NCI-H226 (cell line): Measurements from ENCODE around the gene CLDN9.
A peak's percentile ranks its signal among the peaks of the same experiment; 100 is the strongest.
"Not testable (repeated sequence)": the region's sequence is repeated elsewhere in the genome, so short reads cannot be mapped to it uniquely, and the experiment has no call there.

ENCODE experiments used
- DNase-seq: peaks from one replicate; pipeline ENCODE4 v3.0.0-alpha.2; 2015

Gene CLDN9

DNA sequence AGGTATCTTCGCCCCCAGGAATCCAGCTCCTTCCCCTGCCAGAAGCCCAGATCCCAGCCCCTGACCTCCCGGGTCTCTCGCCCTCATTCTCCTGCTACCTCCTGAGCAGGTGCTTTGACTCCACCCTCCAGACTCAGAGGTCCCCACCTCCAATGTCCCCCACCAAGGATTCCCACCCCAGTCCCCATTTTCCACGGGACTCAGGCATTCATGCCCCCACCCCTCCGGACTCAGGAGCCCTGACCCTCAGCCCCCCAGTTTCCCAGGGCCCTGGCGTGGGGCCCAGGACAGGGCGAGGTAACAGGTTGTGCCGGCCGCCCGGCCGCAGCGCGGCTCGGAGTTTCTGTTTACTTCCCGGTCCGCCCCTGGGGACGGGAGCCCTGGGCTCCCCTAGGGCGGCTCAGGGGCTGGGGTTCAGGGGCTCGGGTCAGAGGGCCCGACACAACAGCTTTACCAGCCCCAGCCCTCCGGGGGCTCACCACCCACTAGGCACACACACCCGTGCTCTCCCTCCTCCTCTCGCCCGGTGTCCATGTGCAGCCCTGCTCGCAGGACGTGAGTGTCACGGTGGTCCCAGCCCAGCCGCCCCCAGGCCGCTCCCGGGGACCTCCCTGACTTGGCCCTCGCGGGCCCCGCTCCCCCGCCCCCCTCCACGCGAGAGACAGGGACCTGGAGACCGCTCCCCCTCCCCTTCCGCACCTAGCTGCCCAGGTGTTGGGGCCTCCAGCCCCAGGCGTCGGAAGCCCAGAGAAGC lies 23.4 kb downstream of the CLDN9 start:
- DNase-seq, result no peak

DNA sequence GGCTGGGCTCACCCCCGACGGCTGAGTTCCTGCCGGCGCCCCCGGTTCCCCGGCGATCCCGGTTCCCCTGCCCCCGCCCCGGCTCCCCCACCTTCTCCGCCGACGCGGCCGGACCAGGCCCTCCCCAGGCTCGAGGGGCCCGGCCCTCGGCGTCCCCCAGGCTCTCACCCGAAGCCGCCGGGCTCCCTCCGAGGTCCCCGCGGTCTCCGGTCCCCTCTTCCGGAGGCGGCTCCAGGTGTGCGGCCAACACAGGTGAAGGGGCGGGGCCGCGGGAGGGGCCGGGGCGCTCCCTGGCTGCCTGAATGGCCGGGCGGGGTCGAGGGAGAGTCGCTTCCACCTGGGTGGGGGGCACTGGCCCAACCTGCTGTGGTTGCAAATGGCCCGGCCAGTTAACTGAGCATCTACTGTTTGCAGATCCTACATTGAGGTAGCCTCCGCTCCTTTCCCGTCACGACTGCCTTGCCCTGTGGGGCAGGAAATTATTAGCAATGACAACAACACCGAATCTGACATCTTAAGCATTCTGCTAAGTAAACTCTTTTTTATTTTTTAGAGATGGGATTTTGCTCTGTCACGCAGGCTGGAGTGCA lies 24.1 kb downstream of the CLDN9 start, which contains the start of gene BICDL2:
TSS of gene BICDL2 (minus strand) at position 219 of the 590 bp plus-strand sequence. CDS start 1,448 bp downstream, outside the sequence.
- DNase-seq, result peak; percentile 1

DNA sequence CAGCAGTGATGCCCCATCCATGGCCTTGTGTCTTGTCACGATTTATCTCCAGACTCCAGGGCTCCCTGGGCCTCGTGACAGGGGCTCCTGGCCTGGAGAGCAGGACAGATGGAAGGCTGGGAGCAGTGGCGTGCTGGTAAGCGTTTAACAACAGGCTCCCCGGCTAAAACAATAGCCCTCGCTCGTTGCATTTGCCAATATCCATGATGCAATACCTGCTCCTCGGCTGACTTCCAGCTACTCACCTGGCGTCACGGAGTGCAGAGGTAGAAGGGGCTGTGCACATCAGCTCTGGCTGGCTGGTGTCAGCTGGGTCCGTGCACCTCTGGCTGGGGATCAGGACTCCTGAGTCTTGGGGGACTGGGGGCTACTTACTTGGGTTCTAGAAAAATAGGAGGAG lies 25.5 kb downstream of the CLDN9 start:
- DNase-seq, result no peak

DNA sequence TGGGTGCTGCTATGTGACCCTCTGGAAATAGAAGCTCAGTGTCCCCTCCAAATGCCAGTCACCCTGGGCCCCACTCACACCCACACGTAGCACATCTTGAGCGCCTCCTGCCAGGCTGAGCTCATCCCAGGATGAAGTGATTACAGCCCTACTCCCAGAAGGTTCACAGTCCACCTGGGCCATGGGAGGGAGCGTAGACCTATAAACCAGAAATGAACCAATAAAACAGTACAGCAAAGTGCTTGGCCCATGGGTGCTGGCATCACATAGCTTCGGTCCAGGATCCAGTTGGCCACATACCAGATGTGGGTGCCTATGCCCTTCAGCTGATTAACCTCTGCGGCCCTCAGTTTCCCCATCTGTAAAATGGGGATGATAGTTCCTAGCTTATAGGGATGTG lies 26.2 kb downstream of the CLDN9 start:
- no peak for DNase-seq

DNA sequence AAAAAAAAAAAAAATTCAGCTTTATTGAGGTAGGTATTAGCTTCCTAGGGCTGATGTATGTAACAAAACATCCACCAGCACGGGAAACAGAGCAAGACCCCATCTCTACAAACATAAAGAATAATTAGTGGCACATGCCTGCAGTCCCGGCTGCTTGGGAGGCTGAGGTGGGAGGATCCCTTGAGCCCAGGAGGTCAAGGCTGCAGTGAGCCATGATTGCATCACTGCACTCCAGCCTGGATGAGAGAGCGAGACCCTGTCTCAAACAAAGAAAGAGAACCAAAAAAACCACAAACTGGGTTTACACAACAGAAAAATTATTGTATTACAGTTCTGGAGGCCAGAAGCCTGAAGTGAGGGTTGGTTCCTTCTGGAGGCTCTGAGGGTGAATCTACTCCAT lies 29.7 kb downstream of the CLDN9 start:
- DNase-seq, result no peak

DNA sequence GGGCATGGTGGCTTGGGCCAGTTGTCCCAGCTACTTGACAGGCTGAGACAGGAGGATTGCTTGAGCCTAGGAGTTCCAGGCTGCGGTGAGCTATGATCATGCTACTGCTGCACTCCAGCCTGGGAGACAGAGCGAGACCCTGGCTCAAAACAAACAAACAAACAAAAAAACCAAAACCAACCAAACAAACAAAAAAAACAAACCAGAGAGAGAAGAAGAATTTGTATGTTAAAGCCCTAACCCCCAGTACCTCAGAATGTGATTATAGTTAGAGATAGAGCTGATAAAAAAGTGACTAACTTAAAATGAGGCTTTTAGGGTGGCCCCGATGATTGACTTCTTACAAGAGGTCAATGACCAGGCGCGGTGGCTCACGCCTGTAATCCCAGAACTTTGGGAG lies 32.0 kb downstream of the CLDN9 start:
- DNase-seq, result no peak

DNA sequence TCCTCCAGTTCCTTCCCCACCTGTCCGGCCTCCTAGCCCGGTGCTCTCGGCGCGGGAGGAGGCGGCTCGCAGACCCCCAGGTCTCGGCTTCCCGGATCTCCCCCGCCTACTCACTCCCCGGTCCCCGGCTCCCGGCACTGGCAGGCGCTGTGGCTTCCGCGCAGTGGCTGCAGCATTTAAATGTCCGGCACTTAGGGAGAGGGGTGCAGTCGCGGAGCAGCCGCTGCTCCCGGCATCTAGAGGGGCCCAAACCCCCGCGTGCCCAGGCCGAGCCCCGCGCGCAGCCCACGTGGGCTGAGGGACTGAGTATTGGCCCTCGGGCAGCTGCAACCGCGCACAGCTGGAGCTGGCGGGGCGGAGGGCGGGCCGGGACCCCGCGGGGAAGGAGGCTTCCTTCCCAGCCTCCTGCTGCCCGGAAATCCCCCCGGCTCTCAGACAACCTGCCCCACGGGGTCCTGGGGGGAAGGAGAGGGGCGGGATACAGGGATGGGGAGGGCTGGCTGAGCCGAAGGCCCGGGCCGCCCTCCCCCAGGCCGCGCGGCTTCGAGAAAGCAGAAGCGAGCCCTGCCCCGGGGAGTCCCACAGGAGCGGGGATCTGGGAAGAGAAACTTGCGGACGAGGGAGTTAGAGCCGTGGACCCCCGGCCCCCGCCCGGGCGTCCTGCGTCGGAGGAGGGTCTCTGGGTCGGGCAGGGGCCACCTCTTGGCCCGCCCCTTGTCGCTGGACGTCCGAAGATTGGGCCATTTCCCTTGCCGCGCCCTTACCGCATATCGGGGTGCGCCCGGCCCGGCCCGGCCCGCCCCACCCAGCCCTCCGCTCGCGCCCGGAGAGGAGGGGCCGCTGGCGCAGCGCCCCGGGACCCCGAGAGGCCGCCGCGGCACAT lies 33.3 kb downstream of the CLDN9 start, which contains the start of gene MMP25:
TSS of gene MMP25 (plus strand) at position 804 of the 883 bp plus-strand sequence. CDS start 357 bp downstream, outside the sequence.
- peak; percentile 1 for DNase-seq

DNA sequence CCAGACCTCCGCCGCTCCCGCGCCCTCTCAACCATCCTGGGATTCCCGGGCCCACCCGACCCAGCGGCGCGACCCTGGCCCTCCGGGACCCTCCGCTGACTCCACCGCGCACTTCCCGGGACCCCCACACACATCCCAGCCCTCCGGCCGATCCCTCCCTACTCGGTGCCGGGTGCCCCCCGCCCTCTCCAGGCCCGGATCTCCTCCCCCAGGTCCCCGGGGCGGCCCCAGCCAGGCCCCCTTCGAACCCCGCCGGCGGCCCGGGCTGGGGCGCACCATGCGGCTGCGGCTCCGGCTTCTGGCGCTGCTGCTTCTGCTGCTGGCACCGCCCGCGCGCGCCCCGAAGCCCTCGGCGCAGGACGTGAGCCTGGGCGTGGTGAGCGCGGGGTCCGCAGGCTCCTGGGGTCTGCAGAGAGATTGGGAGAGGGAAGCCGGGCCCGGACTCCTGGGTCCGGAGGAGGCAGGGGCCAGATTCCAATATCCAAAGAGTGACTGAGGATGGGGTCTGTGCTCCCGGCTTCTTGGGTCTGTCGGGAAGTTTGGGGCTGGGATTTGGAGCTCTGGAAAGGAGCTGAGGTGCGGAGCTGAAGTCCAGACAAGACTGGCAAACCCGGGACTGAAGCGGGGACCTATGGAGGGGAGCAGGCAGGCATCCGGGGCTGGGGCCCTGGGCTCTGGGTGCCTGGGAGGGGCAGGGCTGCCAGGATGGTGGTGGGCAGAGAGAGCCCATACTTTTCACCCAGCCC lies 34.1 kb downstream of the CLDN9 start:
- DNase-seq, result no peak

DNA sequence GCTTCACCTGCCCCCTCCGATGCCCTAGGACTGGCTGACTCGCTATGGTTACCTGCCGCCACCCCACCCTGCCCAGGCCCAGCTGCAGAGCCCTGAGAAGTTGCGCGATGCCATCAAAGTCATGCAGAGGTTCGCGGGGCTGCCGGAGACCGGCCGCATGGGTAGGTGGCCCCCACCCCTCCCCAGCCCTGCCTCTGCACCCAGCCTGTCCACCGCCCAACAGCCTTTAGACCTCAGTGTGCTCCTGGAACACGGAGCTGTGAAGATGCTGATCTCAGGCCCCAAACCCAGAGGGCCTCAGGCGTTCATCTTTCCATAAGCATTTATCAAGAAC lies 34.6 kb downstream of the CLDN9 start:
- DNase-seq, result no peak

DNA sequence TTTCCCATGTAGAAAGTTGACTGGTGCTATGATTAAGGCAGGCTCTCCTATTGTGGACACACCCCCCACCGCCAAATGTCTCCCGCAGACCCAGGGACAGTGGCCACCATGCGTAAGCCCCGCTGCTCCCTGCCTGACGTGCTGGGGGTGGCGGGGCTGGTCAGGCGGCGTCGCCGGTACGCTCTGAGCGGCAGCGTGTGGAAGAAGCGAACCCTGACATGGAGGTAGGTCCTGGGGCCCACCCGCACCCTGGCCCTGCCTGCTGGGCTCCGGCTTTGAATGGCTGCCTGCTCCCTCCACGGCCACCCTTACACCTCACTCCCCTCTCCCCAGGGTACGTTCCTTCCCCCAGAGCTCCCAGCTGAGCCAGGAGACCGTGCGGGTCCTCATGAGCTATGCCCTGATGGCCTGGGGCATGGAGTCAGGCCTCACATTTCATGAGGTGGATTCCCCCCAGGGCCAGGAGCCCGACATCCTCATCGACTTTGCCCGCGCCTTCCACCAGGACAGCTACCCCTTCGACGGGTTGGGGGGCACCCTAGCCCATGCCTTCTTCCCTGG lies 37.3 kb downstream of the CLDN9 start:
- DNase-seq, result no peak

DNA sequence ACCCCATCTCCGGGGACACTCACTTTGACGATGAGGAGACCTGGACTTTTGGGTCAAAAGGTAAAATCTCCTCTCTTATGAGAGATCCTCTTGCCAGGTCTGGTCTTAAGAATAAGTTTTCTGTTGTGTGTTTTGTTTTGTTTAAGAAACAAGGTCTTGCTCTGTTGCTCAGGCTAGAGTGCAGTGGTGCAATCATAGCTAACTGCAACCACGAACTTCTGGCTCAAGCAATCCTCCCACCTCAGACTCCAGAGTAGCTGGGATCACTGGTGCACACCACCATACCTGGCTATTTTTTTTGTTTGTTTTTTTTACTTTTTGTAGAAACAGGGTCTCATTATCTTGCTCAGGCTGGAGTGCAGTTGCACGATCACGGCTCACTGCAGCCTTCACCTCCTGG lies 37.8 kb downstream of the CLDN9 start:
- no peak for DNase-seq

DNA sequence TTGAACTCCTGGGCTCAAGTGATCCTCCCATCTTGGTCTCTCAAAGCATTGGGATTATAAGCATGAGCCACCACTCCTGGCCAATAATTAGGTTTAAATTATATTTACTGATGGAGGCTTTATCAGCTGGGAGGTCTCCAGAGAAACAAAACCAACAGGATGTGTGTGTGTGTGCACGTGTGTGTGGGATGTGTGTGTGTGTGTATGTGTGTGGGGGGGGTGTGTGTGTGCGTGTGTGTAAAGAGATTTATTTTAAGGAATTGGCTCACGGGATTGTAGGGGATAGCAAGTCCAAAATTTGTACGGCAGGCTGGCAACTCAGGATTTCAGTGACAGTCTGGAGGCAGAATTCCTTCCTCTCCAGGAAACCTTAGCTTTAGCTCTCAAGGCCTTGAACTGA lies 38.3 kb downstream of the CLDN9 start:
- no peak for DNase-seq

DNA sequence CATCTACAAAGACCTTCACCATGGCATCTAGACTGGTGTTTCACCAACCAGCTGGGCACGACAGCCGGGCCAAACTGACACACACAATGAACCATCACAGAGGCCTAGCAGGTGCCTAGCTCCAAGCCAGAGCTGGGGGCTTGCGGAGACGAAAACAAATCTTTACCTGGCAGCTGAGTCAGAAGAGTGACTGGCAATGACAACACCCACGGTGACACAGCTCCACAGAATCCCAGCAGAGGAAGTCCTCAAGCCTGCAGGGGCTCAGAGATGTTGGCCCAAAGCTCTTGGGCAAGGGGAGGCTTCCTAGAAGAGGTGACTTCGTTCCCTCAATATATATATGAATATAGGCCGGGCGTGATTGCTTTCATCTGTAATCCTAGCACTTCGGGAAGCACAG lies 38.8 kb downstream of the CLDN9 start:
- DNase-seq, result no peak

DNA sequence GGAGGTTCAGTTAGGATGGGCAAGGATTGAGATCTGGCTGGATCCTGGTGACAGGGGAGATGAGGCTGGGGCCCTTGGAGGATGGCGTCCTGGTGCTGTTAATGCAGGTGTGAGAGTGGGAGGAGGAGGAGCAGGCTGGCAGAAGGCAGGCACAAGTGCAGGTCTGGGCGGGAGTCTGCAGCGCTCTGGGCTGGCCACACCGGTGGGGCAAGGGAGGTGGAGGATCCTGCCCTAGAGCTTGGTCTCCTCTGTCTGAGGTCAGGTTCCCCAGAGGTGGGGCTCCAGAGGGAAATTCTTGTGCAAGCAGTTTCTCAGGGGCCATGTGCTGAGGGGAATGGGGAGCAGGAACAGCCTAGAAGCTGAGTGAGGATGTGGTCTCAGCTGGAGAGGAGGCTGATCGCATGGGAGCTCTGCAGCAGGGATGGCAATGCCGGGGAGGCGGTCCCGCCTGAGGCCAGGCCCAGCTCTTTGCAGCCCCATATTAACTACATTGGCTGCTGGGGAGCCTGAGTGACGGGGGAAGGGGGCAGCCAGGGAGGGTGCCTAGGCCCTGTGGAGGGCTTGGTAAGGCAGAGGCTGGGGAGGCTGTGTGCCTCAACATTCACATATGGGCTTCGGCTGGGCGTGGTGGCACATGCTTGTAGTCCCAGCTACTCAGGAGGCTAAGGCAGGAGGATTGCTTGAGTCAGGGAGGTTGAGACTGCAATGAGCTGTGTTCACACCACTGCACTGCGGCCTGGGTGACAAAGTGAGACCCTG lies 40.0 kb downstream of the CLDN9 start:
- DNase-seq, result not testable (repeated sequence)

DNA sequence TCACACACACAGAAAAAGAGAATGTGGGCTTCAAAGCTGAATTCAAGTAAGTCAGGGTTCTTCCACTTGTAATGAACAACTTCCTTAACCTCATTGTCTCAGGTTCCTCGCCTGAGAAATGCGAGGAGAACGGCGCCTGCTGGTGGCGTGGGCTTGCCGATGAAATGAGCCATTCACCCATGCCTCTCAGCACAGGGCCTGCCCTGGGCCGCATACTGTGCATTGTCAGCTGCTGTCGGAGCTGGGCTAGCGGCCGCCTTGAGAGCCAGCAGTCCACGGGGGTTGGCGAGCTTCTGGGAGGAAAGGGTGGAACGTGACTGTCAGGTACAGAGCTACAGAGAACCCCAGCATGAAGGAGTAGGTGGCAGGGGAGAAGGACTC lies 40.6 kb downstream of the CLDN9 start:
- not testable (repeated sequence) for DNase-seq

DNA sequence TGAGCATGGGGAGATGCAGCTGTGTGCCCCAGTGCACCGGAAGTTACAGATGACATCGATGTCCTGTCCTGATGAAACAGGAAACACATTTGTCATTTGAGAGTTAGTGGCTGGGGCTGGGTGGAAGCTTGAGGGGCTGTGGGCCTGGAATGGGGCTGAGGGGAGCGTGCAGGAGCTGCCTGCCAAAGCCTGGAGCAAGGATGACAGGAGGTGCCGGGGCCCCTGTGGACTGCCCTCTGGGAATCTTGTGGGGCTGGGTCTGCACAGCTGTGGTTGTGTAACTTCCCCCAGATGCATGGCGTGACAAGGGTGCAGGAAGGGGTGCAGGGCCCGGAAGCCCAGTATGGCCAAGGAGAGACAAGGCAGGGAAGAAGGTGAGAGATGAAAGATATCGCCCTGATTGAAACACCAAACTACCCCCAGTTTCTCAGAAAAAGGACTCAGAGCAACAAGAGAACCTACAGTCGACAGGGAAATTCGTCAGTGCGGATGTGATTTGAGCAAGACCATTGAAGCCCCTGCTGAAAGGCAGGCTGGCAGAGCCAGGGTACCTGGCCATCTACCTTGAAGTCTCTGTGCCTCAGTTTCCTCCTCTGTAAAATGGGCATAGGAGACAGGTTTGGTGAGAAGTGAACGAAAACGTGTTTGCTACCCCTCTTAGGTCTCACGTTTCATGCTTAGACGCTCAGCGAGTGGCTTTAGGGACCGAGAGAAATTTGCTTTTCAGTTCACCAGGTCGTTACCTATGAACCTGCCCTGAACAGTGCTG lies 42.4 kb downstream of the CLDN9 start:
- DNase-seq, result no peak

DNA sequence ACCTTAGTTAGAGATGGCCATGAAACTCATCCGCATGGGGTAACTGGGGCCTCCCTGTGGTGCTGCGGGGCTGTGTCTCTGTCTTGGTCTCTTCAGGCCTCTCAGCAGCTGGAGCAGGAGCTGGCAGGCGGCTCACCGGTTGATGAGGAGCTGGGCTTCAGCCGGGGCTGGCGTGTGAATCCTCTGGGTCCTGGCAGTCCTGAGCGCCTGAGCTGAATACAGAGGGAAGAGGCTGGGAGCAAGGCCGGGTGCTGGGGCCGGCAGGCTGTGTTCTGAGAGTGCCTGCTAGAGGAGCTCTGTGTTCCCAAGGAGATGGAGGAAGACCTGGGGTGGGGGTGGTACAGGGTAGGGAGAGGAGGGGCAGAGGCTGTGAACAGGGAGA lies 43.0 kb downstream of the CLDN9 start:
- DNase-seq, result not testable (repeated sequence)

DNA sequence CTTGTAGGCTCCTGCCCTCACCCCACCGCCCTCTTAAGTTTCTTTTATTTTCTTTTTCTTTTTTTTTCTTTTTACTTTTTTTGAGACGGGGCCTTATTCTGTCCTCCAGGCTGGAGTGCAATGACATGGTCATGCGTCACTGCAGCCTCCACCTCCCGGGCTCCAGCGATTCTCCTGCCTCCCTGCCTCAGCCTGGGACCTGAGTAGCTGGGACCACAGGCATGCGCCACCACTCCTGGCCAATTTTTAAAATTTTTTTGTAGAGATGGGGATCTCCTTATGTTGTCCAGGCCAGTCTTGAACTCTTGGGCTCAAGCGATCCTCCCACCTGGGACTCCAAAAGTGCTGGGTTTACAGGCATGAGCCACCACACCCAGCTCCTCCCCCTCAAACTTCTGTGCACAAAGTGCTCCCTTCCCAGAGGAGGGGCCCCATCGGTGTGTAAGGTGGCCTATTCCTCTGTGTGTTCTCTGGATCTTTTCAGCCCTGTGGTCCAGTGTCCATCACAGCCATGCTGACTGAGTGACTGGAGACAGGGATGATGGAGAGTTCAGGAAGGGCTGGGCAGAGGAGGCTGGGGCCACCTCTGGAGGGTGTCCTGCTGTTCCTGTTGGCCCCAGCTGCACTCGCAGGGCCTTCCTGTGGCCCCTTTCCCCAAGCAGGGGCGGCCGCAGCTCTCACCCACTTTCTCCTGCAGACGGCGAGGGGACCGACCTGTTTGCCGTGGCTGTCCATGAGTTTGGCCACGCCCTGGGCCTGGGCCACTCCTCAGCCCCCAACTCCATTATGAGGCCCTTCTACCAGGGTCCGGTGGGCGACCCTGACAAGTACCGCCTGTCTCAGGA lies 43.8 kb downstream of the CLDN9 start:
- DNase-seq, result no peak

DNA sequence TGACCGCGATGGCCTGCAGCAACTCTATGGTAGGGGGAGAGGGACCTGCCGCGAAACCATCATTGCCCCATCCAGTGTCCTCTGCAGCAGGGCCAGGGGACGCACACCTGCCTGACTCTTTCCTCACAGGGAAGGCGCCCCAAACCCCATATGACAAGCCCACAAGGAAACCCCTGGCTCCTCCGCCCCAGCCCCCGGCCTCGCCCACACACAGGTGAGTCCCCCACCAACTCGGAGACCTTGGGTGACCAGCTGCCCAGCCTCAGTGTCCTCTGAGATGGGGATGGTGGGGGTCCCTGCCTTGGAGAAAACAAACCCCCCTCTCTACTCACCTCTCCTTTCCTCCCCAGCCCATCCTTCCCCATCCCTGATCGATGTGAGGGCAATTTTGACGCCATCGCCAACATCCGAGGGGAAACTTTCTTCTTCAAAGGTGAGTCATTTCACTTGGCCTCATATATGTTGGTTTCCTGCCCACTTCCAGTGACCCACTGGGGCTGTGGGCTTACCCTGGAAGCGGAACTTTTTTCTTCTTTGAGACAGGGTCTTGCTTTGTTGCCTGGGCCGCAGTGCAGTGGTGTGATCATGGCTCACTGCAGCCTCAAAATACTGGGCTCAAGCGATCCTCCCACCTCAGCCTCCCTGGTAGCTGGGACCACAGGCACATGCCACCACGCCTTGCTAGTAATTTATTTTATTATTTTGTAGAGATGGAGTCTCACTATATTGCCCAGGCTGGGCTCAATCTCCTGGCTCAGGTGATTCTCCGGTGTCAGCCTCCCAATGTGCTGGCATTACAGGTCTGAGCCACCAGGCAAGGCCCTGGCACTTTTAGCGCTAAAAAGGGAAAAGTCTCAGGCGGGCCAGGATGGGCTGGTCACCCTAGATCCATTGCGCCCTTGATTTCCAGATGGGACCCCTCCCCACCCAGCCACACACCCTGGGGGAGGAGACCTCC lies 44.7 kb downstream of the CLDN9 start:
- DNase-seq, result no peak
